Measurements from ENCODE around the gene CCDC91.

DNA sequence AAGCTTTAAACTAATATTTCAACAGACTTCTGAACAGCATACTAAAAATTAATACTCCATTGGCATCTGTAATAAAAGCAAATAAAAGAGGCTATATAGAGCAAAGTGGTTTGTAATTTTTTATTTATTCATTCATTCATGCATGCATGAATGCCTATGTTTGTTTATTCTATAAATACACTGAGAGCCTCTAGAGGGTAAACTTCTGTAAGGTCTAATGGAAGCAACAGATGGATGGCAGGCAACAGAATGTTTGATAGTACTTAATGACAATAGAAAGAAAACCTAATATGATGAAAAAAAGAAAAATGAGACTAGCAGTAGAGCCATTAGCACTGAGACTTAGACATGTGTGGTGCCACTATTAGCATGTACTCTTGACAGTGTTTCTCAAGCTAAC is 253.1 kb downstream of the CCDC91 start:
- TF ChIP-seq, protein P1, sequence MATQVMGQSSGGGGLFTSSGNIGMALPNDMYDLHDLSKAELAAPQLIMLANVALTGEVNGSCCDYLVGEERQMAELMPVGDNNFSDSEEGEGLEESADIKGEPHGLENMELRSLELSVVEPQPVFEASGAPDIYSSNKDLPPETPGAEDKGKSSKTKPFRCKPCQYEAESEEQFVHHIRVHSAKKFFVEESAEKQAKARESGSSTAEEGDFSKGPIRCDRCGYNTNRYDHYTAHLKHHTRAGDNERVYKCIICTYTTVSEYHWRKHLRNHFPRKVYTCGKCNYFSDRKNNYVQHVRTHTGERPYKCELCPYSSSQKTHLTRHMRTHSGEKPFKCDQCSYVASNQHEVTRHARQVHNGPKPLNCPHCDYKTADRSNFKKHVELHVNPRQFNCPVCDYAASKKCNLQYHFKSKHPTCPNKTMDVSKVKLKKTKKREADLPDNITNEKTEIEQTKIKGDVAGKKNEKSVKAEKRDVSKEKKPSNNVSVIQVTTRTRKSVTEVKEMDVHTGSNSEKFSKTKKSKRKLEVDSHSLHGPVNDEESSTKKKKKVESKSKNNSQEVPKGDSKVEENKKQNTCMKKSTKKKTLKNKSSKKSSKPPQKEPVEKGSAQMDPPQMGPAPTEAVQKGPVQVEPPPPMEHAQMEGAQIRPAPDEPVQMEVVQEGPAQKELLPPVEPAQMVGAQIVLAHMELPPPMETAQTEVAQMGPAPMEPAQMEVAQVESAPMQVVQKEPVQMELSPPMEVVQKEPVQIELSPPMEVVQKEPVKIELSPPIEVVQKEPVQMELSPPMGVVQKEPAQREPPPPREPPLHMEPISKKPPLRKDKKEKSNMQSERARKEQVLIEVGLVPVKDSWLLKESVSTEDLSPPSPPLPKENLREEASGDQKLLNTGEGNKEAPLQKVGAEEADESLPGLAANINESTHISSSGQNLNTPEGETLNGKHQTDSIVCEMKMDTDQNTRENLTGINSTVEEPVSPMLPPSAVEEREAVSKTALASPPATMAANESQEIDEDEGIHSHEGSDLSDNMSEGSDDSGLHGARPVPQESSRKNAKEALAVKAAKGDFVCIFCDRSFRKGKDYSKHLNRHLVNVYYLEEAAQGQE (IDR thresholded peaks at IDR 0.05; ENCODE audit: insufficient read depth in 1 of 2, low read depth in 2 of 2, low read length in 2 of 2): no peak
- TF ChIP-seq SIN3A (IDR thresholded peaks at IDR 0.05; ENCODE audit: borderline replicate concordance, insufficient read depth, low read length) (no peak), POLR2AphosphoS5 (IDR thresholded peaks at IDR 0.05; ENCODE audit: low read depth, low read length) (no peak), TAF1 (IDR thresholded peaks at IDR 0.05; ENCODE audit: borderline replicate concordance, insufficient read depth, low read length) (no peak), FOXP2 (optimal IDR thresholded peaks at IDR 0.05; ENCODE audit: borderline replicate concordance, extremely low read depth, extremely low read length, insufficient read depth) (no peak)

Data from PFSK-1 (cell line).